NCI-H226 (cell line): ENCODE data around the gene FAIM2.

ENCODE experiments used
- DNase-seq: peaks from one replicate; pipeline ENCODE4 v3.0.0-alpha.2; 2015

The FAIM2 gene

DNA sequence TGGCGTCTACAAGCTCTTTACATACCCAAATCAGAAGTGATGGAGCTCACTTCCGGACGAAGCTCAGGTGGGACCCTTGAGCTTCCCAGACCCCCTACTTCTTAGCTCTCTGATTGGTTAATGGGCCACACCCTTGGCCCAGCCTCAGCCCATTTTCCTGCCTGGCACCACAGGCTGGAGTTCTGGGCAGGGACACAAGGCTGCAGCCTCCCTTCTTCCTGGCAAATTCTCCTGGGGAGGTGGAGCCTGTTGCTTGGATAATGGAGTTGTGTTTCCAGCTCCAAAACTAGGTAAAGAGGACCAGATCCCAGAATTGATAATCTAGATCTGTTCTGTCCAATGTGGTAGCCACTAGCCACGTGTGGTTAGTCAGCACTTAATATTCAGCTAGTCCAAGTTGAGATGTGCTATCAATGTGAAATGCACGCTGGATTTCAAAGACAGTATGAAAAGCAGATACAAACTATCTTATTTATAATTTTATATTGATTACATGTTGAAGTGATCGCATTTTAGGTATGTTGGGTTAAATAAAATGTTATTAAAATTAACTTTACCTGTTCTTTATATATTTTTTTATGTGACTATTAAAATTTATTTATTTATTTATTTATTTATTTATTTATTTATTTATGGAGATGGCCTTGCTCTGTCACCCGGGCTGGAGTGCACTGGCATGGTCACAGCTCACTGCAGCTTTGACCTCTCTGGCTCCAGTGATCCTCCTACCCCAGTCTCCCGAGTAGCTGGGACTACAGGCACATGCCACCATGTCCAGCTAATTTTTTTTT, 12.6 kb upstream of the FAIM2 start:
- no peak for DNase-seq

DNA sequence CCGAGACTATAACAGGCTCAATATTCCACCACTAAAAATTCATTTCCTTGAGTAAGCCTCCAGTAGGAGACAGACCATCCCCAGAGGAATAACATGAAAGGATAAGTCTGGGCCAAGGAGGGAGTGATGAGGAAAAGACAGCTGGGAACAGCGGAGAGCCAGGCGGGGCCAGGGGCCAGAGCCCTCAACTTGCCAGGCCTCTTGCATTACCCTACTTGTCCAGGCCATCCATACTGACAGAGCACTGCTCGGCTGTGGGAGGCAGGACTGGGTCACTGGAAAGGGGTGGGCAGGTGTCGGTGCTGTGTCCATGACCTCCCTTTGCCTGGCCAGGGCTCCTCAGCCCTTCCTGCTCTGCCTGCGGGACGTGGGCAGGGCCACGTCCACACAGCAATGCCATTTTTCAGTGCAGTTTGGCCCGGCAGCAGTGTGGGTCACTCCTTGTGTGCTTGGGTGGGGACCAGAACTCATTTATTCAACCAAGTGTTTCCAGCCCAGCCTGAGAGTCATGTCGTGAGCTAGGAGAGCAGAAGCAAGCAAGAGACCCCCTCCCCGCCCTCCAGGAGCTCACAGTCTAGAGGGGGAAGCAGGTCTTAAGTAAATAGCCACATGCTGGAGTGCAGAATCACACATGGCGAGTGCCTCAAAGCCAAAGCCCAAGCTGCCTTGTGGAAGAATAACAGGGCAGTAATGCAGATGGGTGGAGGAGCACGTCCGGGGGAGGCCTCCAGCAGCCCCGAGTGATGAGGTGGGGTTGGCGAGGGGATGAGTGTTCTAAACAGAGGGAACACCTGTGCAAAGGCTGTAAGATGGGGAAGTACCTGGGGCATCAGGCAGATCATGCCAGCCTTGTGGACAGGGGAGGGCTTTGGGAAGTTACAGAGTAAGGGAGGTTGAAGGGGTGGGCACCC, 8.9 kb upstream of the FAIM2 start:
- no peak for DNase-seq

DNA sequence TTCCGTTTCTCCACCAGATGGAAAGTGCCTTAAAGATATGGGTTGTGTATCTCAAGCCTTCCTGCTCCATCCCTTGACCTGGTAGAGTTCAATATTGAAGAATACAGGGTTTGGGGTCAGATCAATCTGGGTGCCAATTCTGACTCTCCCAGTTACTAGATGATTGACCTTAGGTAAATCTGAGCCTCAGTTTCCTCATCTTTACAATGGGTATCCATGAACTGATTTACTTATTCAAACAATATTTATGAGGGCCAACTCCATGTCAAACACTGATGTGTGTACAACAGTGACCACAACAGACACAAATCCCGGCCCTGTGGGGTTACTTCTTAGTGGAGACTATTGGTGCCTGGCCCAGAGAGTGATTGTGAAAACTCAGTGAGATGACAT, 7.5 kb upstream of the FAIM2 start:
- DNase-seq, result no peak

DNA sequence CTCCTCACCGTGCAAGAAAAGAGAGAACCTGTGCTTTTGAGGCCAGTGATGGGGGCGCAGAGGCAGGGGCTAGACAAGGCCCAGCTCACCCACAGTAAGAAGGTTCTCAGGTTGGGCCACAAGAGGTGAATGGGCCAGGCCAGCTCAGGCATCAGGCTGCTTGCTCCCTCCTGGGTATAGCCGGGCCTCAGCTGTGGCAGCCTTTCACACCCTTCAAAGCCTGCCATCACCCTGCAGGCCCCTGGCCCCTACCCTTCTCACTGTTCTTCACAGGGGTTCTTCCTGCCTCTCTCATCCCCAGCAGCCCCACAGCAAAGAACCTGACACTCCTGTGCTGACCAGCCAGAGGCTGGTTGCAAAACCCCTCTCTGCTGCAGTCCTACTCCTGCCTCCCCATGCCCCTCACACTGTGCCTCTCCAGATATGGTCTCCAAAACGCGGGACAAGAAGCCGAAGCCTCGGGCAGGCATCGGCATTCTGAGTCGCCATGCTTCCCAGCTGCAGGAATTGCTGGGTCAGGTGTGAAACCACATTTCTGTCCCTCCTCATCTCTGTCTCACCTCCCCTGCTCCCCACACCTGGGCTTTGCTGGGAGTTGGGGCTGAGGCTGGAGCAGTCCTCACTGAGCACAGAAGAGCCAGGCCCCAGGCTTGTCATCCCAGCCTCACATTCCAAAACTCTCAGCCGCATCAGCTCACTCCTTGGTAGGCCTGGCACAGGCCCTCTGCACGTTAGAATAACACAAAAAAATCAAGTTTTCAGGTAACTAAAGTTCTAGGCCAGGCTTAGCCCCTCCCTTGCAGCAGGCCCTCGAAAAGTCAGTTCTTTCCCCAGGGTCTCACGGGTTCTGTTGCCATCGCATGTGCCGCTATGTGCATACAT, 6.9 kb upstream of the FAIM2 start:
- no peak for DNase-seq

DNA sequence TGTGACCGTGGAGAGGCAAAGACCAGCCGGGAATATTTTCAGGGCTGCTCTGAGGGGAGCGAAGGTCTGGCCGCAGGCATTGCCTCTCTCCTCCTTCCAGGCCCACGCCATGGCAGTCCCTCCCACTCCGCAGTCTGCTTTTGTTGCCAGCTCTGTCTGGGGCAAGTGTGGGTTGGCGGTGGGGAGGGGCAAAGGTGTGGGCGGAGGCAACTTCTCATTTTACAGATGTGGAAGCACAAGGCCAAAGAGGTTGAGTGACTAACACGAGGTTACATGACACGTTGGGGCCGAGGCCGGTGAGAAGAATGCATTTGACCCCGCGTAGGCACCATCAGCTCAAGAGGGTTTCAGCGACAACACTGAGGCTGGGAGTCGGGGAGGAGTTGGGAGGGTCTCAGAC, 6.1 kb upstream of the FAIM2 start:
- peak; percentile 50 for DNase-seq

DNA sequence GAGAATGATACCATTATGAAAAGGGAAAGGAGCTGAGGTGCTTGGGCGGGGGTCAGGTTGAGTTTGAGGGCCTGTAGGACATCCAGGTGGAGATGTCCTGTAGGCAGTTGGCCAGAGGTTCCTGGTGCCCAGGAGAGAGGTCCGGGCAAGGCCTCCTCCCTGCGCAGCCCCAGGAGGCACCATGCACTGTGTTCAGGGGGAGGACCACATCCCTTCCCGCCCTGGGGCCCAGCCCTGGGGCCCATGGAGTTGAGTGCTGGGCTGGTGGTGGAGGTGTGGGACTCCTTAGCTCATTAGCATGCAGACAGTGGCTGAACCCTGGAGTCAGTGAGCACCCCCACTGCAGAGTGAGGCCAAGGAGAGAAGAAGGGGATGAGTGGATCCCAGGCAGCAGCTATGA, 5.7 kb upstream of the FAIM2 start:
- no peak for DNase-seq

DNA sequence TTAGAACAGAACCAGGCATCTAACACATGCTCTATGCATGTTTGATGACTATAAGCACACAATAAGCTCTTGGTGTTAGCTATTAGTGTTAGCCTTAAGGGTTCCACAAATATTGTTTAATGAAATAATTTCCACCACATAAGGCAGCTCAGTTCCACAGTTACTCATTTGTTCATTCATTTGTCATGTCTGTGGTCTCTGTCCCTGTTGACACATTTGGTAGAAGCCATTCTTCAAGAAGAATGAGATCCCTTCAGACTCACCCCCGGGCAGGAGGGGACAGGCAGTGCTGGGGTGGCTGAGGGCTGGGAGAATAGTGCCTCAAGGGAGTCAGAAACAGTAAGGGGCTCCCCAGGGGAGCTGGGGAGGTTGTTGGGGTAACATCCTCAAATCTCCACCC, 3.7 kb upstream of the FAIM2 start:
- no peak for DNase-seq

DNA sequence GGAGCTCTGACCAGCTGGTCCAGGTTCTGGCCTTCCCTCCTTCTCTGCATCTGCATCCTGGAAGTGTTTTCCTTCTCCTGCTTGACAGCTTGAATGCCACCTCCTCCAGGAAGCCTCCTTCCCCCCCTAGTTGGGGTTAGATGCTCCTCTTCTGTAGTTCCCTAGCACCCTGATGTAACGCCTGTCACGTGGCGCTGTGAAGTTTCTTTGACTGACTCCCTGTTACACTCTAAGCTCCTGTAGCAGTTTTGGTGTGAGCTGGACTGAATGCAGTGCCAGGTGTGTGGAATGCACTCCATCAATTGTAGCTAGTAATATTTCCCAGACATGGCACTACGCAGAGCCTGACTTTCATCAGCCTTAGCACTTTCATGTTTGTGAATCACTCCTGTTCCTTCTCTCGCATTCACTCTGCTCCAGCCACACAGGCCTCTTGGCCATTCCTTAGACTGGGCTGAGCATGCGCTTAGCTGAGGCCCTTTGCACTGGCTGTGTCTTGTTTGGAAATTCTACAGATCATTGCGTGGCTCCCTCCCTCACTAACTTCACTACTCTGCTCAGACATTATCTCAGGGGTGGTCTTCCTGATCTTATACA, 2.1 kb upstream of the FAIM2 start:
- no peak for DNase-seq

DNA sequence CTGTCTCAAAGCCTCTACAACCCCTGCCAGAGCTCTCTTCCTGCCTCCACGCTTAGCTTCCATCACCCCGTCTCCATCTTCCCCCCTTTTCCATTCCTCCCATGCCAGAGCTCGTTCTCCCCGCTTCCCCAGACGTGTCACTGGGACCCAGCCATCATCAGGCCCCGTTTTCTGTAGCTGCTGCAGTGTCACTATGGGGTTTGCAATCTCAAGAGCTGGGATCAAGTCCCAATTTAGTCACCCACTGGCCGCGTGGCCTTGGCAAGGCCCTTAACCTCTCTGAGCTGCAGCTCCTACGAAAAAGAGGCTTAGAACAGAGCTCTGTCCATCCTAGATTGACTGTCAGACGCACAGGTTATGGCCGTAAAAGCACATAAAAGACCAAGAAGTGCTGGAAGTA, 901 bp upstream of the FAIM2 start:
- no peak for DNase-seq

DNA sequence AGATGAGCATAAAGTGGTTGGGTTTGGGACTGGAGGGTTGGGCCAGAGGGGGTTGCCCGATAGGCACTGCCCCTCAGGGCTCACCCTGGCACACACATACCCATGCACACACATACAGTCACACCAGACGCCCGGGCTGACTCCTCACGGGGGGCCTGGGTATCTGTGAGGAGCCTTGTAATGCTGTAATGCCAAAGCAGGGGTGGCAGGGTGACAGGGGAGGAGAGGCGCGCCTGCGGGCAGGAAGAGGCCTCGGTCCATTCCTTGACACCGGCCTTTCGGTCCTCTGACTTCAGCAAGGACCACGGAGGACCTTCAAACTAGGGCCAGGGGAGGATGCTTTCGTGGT, 375 bp downstream of the FAIM2 start:
- DNase-seq, result no peak

DNA sequence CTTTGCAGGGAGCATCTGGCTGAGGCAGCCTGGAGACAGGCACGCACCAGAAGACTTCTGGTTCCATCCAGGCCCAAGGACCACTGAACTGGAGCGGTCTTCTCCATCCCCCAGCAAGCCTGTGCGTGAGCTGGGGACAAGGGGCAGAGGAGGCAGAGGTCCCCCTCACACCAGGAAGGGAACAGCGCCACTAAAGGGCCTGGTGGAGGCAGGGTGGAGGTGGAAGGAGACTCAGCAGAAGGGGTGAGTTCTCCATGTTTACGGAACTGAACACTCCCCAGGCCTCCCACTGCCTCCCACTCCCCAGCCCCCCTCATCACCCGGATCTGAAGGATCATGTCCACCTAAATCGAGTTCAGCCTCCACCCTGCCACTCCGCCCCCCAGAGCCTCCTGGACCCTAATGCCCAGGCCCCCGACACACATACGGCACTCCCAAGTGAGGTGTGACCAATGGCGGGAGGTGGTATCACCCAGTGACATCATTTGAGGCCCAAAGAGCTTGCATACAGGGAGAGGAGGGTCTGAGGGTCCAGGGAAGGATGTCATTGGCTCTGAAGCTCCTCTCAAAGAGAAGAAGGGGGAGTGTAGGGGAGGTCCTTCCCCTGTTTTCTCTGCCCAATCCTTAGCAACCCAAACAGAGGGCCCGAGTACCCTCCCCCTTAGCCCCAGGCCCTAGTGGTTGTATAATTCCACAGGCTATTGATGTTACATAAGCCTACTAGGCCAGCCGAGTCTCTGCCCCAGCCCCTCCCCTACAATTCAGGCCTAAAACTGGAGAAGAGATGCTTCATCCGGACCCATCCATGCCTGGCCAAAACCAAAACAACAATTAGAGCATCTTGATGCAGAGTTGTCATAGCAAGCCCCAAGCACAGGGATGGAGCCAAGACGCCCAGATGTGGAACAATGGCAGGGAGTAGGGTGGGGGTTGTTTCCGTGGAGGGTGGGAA, 1.0 kb downstream of the FAIM2 start:
- no peak for DNase-seq

DNA sequence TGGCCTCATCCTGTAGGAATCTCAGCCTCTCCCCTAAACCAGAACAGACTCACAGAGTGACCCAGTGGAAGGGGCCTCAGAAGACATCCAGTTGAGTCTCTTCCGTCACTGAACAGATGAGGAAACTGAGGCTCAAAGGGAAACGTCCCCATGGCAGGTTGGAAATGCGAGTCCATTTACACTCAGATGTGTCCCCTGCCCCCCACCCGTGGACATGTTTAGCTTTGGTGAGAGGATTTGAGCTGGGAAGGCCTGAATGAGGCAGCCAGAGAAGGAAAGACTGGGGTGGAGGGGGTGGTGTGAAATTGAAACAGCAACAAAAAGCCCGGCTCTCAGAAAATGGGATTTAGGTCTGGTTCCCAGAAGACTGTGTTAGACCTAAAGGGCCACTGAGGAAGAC, 1.7 kb downstream of the FAIM2 start:
- no peak for DNase-seq

DNA sequence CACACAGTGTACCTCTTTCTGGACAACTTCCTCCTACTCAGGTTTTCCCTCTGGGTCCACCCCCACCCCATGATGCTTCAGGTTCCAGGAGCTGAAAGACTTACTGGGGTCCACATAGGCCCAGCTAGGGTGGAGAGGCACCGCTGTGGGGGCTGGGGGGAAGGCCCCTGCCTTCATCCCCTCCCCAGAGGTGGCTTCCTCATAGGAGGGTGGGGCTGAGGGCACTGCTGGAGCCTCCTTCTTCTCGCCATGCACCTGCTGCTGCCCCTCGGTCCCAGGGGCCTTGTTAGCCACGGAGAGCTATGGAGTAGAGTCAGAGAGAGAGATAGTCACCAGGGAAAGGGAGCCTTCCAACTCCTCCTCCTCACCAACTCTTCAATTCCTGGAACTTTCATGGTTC, 2.7 kb downstream of the FAIM2 start:
- DNase-seq, result no peak

DNA sequence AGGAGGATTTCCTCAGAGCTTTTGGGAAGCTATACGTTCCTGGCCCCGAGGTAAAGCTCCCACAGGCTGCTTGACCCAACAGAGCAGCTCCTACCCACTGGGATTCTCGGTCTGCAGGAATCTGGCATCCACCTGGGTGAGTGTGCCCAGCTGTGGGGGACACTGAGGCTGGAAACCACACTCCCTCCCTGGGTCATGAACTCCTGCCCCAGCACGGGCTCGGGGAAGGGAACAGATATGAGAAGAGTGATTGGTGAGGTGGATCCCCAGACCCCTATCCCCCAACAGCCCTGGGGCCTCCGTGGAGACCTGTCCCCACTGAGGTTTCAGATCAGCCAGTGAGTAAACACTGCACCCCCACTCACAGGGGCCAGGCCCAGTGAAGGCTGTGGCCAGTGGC, 3.3 kb downstream of the FAIM2 start:
- no peak for DNase-seq

DNA sequence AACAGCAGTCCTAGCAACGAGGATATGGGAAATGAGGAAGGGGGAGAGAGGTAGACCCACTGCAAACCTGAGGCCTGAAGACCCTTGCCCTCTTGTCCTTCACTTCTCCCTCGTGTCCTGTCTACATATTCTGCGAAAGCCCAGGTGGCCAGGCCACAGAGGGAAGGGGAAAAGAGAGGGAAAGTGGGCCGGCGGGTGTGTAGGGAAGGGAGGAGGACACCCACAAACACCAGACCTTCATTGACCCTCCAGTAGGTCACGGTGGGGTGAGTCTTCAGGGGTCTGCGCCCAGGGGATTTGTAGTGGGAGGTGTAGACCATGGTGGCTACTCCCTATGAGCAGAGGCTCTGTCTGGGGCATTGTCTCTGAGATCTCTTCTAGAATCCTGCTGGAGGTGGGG, 3.8 kb downstream of the FAIM2 start:
- no peak for DNase-seq

DNA sequence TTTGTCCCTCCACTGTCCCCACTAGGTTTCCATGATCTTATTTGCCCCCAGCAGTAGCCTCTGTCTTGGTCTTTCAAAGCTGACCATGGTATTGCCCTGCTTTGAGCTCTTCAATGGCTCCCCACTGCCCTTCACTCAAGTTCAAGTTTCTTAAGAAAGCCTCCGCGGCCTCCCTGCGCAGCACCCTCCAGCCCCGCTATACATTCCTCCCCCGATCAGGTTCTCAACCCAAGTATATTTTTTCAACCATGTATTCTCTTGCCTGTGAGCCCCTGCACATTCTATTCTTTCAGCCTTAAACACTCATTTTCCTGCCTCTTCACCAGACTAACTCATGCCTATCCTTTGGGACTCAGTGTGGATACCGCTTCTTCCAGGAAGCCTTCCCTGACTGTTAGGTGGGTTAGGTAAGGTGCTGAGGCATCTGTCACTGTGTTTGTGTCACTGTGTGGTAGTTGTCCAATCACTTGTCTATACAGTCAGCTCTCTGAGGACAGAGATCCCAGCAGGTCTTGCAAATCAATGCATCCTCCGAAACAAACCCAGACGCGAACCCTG, 4.3 kb downstream of the FAIM2 start:
- no peak for DNase-seq

DNA sequence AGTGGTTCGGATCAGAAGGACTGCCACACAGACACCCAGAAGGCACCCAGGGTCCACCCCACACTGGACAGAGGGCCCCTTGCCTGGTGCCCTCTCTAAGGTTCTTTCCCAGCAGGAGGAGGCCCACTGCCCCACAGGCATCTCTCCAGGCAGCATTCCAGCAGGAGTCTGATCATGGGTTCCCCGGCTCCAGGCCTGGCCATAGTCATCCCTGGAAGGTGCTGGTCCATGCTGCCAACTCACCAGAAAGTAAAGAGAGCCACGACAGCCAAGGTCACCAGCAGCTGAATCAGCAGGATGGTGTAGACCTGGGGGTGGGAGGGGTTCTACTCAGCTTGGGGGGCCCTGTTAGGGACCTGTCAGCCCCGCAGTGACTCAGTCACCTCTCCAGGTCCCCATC, 6.4 kb downstream of the FAIM2 start:
- DNase-seq, result peak; percentile 29

DNA sequence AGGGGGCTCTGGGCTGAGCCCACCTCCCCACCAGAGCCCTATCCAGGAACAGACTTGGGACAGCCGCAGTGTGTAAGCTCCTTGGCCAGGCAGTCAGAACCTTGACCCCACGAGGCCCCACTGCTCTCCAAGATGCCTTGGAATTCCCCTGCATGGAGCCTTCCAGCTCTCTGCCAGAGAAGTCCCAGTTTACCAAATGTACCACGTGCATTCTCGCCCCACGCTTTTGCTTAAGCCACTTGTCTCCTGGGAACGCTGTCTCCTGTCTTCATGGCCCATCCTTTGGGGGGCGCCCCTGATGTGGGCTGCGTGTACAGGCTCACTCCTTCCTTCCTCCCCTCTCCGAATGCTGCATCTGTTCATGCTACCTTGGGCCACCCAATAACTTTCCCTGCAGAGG, 7.9 kb downstream of the FAIM2 start:
- DNase-seq, result no peak

DNA sequence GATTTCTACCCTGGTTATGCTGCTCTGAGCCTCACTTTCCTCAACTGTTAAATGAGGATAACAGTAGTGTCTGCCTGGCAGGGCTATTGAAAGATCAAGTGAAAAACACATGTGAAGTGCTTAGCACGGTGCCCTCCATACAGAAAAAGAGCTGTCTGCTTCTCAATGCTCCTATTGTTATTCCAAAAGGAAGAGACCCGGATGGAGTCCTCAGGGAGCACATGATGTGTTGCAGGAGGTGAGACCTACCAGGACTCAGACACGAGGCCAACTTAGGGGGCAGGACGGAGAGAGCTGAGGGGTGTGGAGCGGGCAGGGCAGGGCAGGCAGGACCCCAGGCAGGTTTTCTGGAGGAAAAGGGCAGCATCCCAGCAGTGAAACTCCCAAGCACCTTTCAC, 8.9 kb downstream of the FAIM2 start:
- no peak for DNase-seq

DNA sequence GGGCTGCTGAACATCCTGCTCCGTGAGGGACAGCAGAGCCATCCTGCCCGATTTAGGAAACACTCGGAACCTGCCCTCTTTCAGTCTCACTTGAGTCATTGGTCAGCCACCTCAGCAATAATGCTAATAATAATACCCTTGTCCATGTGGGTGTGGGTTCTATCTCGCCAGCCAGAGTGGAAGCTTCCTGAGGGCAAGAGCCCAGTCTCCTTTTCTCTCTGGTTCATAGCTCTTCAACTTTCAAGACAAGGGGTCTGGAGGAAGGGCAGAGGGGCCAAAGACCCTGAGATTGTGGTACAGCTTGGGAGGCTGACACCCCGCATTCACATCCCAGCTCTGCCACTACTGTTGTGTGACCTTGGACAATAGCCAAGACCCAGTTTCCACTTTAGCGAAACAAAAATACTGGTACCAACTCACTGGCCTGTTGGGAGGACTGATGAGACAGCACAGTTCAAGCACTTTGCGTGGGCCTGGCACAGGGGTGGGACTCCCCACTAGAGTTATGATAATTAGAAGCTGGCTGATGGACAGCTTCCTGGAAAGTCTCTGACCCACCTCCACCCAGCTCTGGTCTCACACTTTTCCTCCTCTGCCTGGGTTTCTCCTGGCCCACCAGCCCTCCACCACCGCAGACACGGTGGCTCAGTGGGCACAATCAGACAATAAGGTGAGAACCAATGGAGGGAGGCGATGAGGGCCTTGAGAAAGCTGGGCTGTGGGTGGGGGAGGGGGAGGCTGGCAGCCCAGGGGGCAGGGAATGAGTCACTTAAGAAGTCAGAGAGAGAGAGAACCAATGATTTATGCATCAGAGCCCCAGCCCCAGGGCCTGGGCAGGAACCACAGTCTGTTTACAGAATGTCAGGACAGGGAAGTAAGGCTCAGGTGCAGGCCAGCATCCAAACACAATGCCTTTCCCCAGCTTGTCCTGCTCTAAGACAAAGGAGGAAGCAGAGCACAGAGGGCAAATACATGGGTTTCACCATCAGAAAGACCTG, 9.6 kb downstream of the FAIM2 start:
- peak; percentile 70 for DNase-seq
